ENCODE results near the gene SIGLECL1. TPM values are rescaled to one million over a fixed set of nuclear protein-coding genes. Genes with fewer than 3 reads are reported as not detected.

Gene SIGLECL1
- total and polyA plus RNA-seq, 2 donors (not counting 1 experiment from before 2014, with no cell fraction given): not detected

- no peak for TF ChIP-seq EZH2 (IDR thresholded peaks at IDR 0.05; ENCODE audit: low read length, missing control alignments)
- no peak for TF ChIP-seq CTCF (conservative IDR thresholded peaks at IDR 0.05 in 1 of 2, IDR thresholded peaks at IDR 0.05 in 1 of 2; ENCODE audit: low read depth in 1 of 2, low read length in 2 of 2)
Measured at GRCh38 chr19:51253088-51253806, 2.4 kb downstream of the SIGLECL1 start.

GRCh38 chr19:51256155-51256625 lies 5.3 kb downstream of the SIGLECL1 start:
- no peak overlapping the region for H3K9ac ChIP-seq (ENCODE audit: insufficient read depth, low read length)
- no peaks in the 10 kb centered on the region for H3K36me3 ChIP-seq (ENCODE audit: control insufficient read depth, insufficient read depth, low read length)
- H3K27me3 ChIP-seq (ENCODE audit: control insufficient read depth, insufficient read depth, low read length): no peaks in the 10 kb centered on the region
- no peak overlapping the region for H3K4me3 ChIP-seq (replicated peaks in 1 of 4; ENCODE audit: control extremely low read depth in 1 of 4, insufficient read depth in 1 of 4, low read depth in 3 of 4, low read length in 4 of 4)
- no peak for DNase-seq (ENCODE audit: low read depth in 2 of 2)
- H3K27ac ChIP-seq (ENCODE audit: insufficient read depth, low read length): no peak overlapping the region
- H2AFZ ChIP-seq (ENCODE audit: low read length): no peak overlapping the region
- H4K20me1 ChIP-seq (ENCODE audit: control insufficient read depth, extremely low read depth, insufficient read depth, low read length): no peaks in the 10 kb centered on the region
- H3K4me2 ChIP-seq (ENCODE audit: extremely low read depth, insufficient read depth, low read length): no peak overlapping the region
- no peaks in the 10 kb centered on the region for H3K9me3 ChIP-seq (ENCODE audit: control insufficient read depth, insufficient read depth, low read depth, low read length)
- H3K4me1 ChIP-seq (ENCODE audit: control insufficient read depth, extremely low read depth, insufficient read depth, low read length): no peaks in the 10 kb centered on the region
- no peaks in the 10 kb centered on the region for H3K79me2 ChIP-seq (ENCODE audit: control insufficient read depth, insufficient read depth, low read length)
- TF ChIP-seq CTCF (conservative IDR thresholded peaks at IDR 0.05 in 1 of 2, IDR thresholded peaks at IDR 0.05 in 1 of 2; ENCODE audit: low read depth in 1 of 2, low read length in 2 of 2) (no peak), EZH2 (IDR thresholded peaks at IDR 0.05; ENCODE audit: low read length, missing control alignments) (no peak)

More at GRCh38 chr19:51253088-51253806, 2.4 kb downstream of the SIGLECL1 start:
- no peak overlapping the region for H3K27ac ChIP-seq (ENCODE audit: insufficient read depth, low read length)
- no peak overlapping the region for H3K4me3 ChIP-seq (replicated peaks in 1 of 4; ENCODE audit: control extremely low read depth in 1 of 4, insufficient read depth in 1 of 4, low read depth in 3 of 4, low read length in 4 of 4)
- no peak for DNase-seq (ENCODE audit: low read depth in 2 of 2)
- H3K9ac ChIP-seq (ENCODE audit: insufficient read depth, low read length): no peak overlapping the region
- H4K20me1 ChIP-seq (ENCODE audit: control insufficient read depth, extremely low read depth, insufficient read depth, low read length): no peaks in the 10 kb centered on the region
- no peak overlapping the region for H2AFZ ChIP-seq (ENCODE audit: low read length)
- H3K4me1 ChIP-seq (ENCODE audit: control insufficient read depth, extremely low read depth, insufficient read depth, low read length): no peaks in the 10 kb centered on the region
- no peaks in the 10 kb centered on the region for H3K79me2 ChIP-seq (ENCODE audit: control insufficient read depth, insufficient read depth, low read length)
- no peaks in the 10 kb centered on the region for H3K9me3 ChIP-seq (ENCODE audit: control insufficient read depth, insufficient read depth, low read depth, low read length)
- no peak overlapping the region for H3K4me2 ChIP-seq (ENCODE audit: extremely low read depth, insufficient read depth, low read length)
- no peaks in the 10 kb centered on the region for H3K36me3 ChIP-seq (ENCODE audit: control insufficient read depth, insufficient read depth, low read length)
- H3K27me3 ChIP-seq (ENCODE audit: control insufficient read depth, insufficient read depth, low read length): no peaks in the 10 kb centered on the region

GRCh38 chr19:51257471-51257870 lies 6.6 kb downstream of the SIGLECL1 start:
- Histone ChIP-seq H3K9ac (ENCODE audit: insufficient read depth, low read length) (no peak overlapping the region), H3K27ac (ENCODE audit: insufficient read depth, low read length) (no peak overlapping the region), H3K27me3 (ENCODE audit: control insufficient read depth, insufficient read depth, low read length) (no peaks in the 10 kb centered on the region), H2AFZ (ENCODE audit: low read length) (no peak overlapping the region), H3K36me3 (ENCODE audit: control insufficient read depth, insufficient read depth, low read length) (no peaks in the 10 kb centered on the region), H3K9me3 (ENCODE audit: control insufficient read depth, insufficient read depth, low read depth, low read length) (no peaks in the 10 kb centered on the region), H3K79me2 (ENCODE audit: control insufficient read depth, insufficient read depth, low read length) (no peaks in the 10 kb centered on the region), H3K4me2 (ENCODE audit: extremely low read depth, insufficient read depth, low read length) (no peak overlapping the region), H3K4me1 (ENCODE audit: control insufficient read depth, extremely low read depth, insufficient read depth, low read length) (no peaks in the 10 kb centered on the region), H4K20me1 (ENCODE audit: control insufficient read depth, extremely low read depth, insufficient read depth, low read length) (no peaks in the 10 kb centered on the region), H3K4me3 (replicated peaks in 1 of 4; ENCODE audit: control extremely low read depth in 1 of 4, insufficient read depth in 1 of 4, low read depth in 3 of 4, low read length in 4 of 4) (no peak overlapping the region)
- no peak for DNase-seq (ENCODE audit: low read depth in 2 of 2)
- no peak for TF ChIP-seq EZH2 (IDR thresholded peaks at IDR 0.05; ENCODE audit: low read length, missing control alignments)
- TF ChIP-seq CTCF (conservative IDR thresholded peaks at IDR 0.05 in 1 of 2, IDR thresholded peaks at IDR 0.05 in 1 of 2; ENCODE audit: low read depth in 1 of 2, low read length in 2 of 2): no peak

Data from fibroblast of lung (primary cell).